K562 (cell line): ENCODE results near the gene NR1H2. TPM values are rescaled to one million over a fixed set of nuclear protein-coding genes. Genes with fewer than 3 reads are reported as not detected.

Experiments
- CXXC5 ChIP-seq: fragments of 250-450 bp; sonication (Bioruptor Pico); IDR thresholded peaks from 2 replicates; pipeline ENCODE4 v1.8.0; 2022; ENCODE audit warnings: inconsistent platforms, mild to moderate bottlenecking, moderate library complexity
- MEIS2 ChIP-seq: fragments of 450-650 bp; IDR thresholded peaks from 2 replicates; pipeline ENCODE4 v1.6.1; 2014; ENCODE audit warnings: mild to moderate bottlenecking; ENCODE audit not compliant: partially characterized antibody
- MTA2 ChIP-seq: fragments of 450-650 bp; IDR thresholded peaks from 2 replicates; pipeline ENCODE4 v1.6.1; 2016; ENCODE audit warnings: low read depth
- NFRKB ChIP-seq: fragments of 450-650 bp; IDR thresholded peaks from 2 replicates; pipeline ENCODE4 v1.6.1; 2016; ENCODE audit warnings: low read depth
- RB1 ChIP-seq: fragments of 450-650 bp; IDR thresholded peaks from 2 replicates; pipeline ENCODE4 v1.6.1; 2017; ENCODE audit warnings: low read depth, mild to moderate bottlenecking
- SMARCE1 ChIP-seq: fragments of 450-650 bp; IDR thresholded peaks from 2 replicates; pipeline ENCODE4 v1.7.1; 2016; ENCODE audit warnings: mild to moderate bottlenecking
- WHSC1 ChIP-seq: IDR thresholded peaks from one replicate; pipeline ENCODE4 v1.6.1; 2012; ENCODE audit warnings: low read length, control low read depth, inconsistent platforms
- ZNF134 ChIP-seq: fragments of 250-450 bp; sonication (Bioruptor Pico); conservative IDR thresholded peaks from 2 replicates; pipeline ENCODE4 v1.4.0; 2020
- ZNF197 ChIP-seq: fragments of 200-800 bp; sonication (Bioruptor generic); IDR thresholded peaks from 2 replicates; pipeline ENCODE4 v1.6.1; 2016; ENCODE audit warnings: low read depth, missing genetic modification characterization, missing compliant biosample characterization
- ZNF551 ChIP-seq: fragments of 250-450 bp; sonication (Bioruptor Pico); IDR thresholded peaks from 2 replicates; pipeline ENCODE4 v1.5.0; 2021; ENCODE audit warnings: mild to moderate bottlenecking, moderate library complexity
- ZNF75A ChIP-seq: fragments of 450-650 bp; formaldehyde crosslinking; IDR thresholded peaks from 2 replicates; pipeline ENCODE4 v1.4.0; 2020; ENCODE audit warnings: mild to moderate bottlenecking
- polyA plus RNA-seq, 8 experiments: library from polyadenylated mRNA; depleted of rRNA in 4 of 8; stranded (reverse) in 5 of 8; unstranded in 3 of 8; fragments of >200 nt; fragmentation: Nextera tagmentation in 2 of 8; fragmentation: Illumina TruSeq in 1 of 8; extraction: Ambion mirVana in 2 of 8; extraction: Trizol in 1 of 8; gene quantifications; 2 replicates each; pipeline versions ENCODE4 v1.2.1 to v1.2.3, GENCODE V29; 2011 to 2014; ENCODE audit warnings: inconsistent platforms in 1 of 8, missing spikeins in 1 of 8
- total RNA-seq, 7 experiments: library from RNA; depleted of rRNA in 6 of 7; stranded (reverse); fragments of >200 nt in 6 of 7; fragmentation: Illumina TruSeq in 2 of 7; extraction: Trizol in 2 of 7; gene quantifications; 2 replicates each; pipeline versions ENCODE4 v1.2.1 to v1.2.3, GENCODE V29; 2011 to 2021; ENCODE audit warnings: low replicate concordance in 1 of 7
- TF ChIP-seq, protein P1 (sequence below): fragments of 450-650 bp; IDR thresholded peaks from 2 replicates; pipeline ENCODE4 v1.6.1; 2016; ENCODE audit warnings: missing biosample characterization, missing genetic modification characterization
- TF ChIP-seq, protein P2 (sequence below): fragments of 450-650 bp; formaldehyde crosslinking; IDR thresholded peaks from 2 replicates; pipeline ENCODE4 v1.4.0; 2022; ENCODE audit warnings: missing genetic modification characterization

NR1H2 gene
- total and polyA plus RNA-seq, 9 of the 15 experiments (the other 6 are each of a cell fraction or from before 2014, with no cell fraction given), result 0.11 to 73.8 (median 24.0) TPM

DNA sequence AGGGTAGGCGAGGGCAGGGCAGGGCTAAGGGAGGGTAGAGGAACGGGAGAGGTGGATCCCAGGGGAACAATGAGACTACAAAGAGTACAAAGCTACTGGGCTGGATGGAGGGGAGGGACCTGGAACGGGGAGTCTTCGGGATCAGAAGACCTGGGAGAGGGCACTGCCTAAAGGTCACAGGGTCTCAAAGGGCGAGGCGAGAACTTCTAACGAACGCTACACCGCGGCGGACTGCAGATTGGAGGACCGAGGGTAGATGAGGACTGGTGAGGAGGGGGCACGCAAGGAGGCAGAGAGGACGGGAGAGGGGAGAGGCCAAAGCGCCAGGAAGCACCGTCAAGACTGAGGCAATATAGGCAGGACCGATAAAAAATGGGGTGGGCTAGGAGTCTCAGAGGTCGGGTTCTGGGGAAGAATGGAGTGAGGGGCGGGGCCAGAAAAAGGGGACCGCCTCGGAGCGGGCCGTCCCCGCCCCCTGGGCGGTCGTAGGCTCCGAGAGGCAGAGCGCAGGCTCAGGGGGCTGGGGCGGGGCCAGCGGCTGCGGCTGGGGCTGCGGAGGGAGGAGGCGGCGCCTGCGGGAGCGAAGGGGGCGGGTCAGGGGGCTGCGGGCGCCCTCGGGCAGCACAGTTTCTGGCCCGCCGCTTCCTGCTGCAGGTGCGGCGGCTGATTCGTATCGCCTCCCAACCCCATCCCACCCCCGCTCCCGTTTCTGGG lies 45.7 kb upstream of the NR1H2 start (continued):
- TF ChIP-seq SMARCE1, result peak; percentile 32; the same call in 1 of the 2 replicates
- no peak for TF ChIP-seq ZNF75A (CRISPR knock-in tag)
- TF ChIP-seq, protein P1, sequence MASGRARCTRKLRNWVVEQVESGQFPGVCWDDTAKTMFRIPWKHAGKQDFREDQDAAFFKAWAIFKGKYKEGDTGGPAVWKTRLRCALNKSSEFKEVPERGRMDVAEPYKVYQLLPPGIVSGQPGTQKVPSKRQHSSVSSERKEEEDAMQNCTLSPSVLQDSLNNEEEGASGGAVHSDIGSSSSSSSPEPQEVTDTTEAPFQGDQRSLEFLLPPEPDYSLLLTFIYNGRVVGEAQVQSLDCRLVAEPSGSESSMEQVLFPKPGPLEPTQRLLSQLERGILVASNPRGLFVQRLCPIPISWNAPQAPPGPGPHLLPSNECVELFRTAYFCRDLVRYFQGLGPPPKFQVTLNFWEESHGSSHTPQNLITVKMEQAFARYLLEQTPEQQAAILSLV (tag), result no peak
- TF ChIP-seq WHSC1, result no peak
- TF ChIP-seq ZNF197 (CRISPR knock-in tag), result no peak
- no peak for TF ChIP-seq MTA2
- peak; percentile 32 for TF ChIP-seq MEIS2
- TF ChIP-seq, protein P2, sequence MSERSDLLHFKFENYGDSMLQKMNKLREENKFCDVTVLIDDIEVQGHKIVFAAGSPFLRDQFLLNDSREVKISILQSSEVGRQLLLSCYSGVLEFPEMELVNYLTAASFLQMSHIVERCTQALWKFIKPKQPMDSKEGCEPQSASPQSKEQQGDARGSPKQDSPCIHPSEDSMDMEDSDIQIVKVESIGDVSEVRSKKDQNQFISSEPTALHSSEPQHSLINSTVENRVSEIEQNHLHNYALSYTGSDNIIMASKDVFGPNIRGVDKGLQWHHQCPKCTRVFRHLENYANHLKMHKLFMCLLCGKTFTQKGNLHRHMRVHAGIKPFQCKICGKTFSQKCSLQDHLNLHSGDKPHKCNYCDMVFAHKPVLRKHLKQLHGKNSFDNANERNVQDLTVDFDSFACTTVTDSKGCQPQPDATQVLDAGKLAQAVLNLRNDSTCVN (CRISPR knock-in tag), result no peak
- no peak for TF ChIP-seq ZNF551
- TF ChIP-seq CXXC5 (CRISPR knock-in tag), result peak; percentile 55
- TF ChIP-seq ZNF134 (CRISPR knock-in tag), result no peak
- peak; percentile 24 for TF ChIP-seq NFRKB
- TF ChIP-seq RB1, result peak; percentile 44; the same call in 1 of the 2 replicates
- TF ChIP-seq, all 486 proteins: peak for 65
